HG02981 (cell line): ENCODE measurements around the gene IFT25.

Source experiments
- ATAC-seq: cut with Tn5 transposase; IDR thresholded peaks from one replicate; pipeline ENCODE4 v1.9.1; 2021; ENCODE audit warnings: mild to moderate bottlenecking, moderate library complexity; ENCODE audit not compliant: unreplicated experiment

The IFT25 gene

GRCh38 chr1:53957194-53957818 is 11.8 kb upstream of the IFT25 start:
- no peak for ATAC-seq

GRCh38 chr1:53956308-53957168 is 11.0 kb upstream of the IFT25 start:
- ATAC-seq = no peak

GRCh38 chr1:53954128-53954527 is 8.6 kb upstream of the IFT25 start:
- ATAC-seq = no peak

GRCh38 chr1:53951697-53952096 is 6.2 kb upstream of the IFT25 start:
- ATAC-seq = no peak

- no peak for ATAC-seq
These were observed 3.8 kb upstream of the IFT25 start for GRCh38 chr1:53949023-53949990.

- no peak for ATAC-seq
These were observed 2.8 kb upstream of the IFT25 start for GRCh38 chr1:53948291-53948690.

- no peak for ATAC-seq
These were observed 1.8 kb upstream of the IFT25 start for GRCh38 chr1:53947172-53947907.

- ATAC-seq = peak; percentile 62
These were observed 1.0 kb upstream of the IFT25 start, which contains the start of gene LRRC42 for GRCh38 chr1:53946252-53947171. LRRC42 (plus strand) TSS chr1:53946350; CDS start chr1:53952000, 5,650 bp downstream.

- no peak for ATAC-seq
These were observed 391 bp downstream of the IFT25 start for GRCh38 chr1:53945183-53945432.

GRCh38 chr1:53944469-53945182 is 873 bp downstream of the IFT25 start:
- ATAC-seq = no peak

- ATAC-seq = no peak
These were observed 1.9 kb downstream of the IFT25 start for GRCh38 chr1:53943490-53944043.

GRCh38 chr1:53943090-53943489 is 2.4 kb downstream of the IFT25 start:
- ATAC-seq = no peak

GRCh38 chr1:53942127-53942957 is 3.2 kb downstream of the IFT25 start:
- no peak for ATAC-seq

GRCh38 chr1:53938136-53938830 is 7.2 kb downstream of the IFT25 start:
- no peak for ATAC-seq

- ATAC-seq = no peak
These were observed 9.1 kb downstream of the IFT25 start for GRCh38 chr1:53936430-53936829.

- no peak for ATAC-seq
These were observed 11.2 kb downstream of the IFT25 start for GRCh38 chr1:53934170-53934765.

- no peak for ATAC-seq
These were observed 14.0 kb downstream of the IFT25 start for GRCh38 chr1:53931523-53931922.
